Mucosa of descending colon (tissue), 3 donors: ENCODE results near the gene VPS39. TPM values are rescaled to one million over a fixed set of nuclear protein-coding genes. Genes with fewer than 3 reads are reported as not detected.

Source experiments
- ATAC-seq: fragments of 200-7000 bp; cut with Tn5 transposase; one replicate; pipeline ENCODE4 v1.9.1; 2020; ENCODE audit warnings: mild to moderate bottlenecking, moderate library complexity
- DNase-seq, 3 donors: peaks; one replicate each; pipeline ENCODE4 v3.0.0-alpha.2; 2020
- H3K36me3 ChIP-seq: fragments of 200-600 bp; one replicate; pipeline ENCODE4 v1.8.0; 2021; ENCODE audit warnings: low read depth, mild to moderate bottlenecking
- H3K4me1 ChIP-seq: fragments of 200-600 bp; one replicate; pipeline ENCODE4 v1.8.0; 2021; ENCODE audit warnings: low read depth, mild to moderate bottlenecking
- H3K4me3 ChIP-seq: fragments of 200-600 bp; one replicate; pipeline ENCODE4 v1.8.0; 2021; ENCODE audit warnings: mild to moderate bottlenecking
- H3K9me3 ChIP-seq: fragments of 200-600 bp; one replicate; pipeline ENCODE4 v1.8.0; 2021; ENCODE audit warnings: mild to moderate bottlenecking
- intact Hi-C, 2 donors: fragments of 100-400 bp; cut with DNase I in 1 of 2; cut with micrococcal nuclease in 1 of 2; formaldehyde crosslinking; loops; one replicate each; pipeline versions ENCODE4 v1.11.0 to v1.11.1; 2022; cut with DNase I, micrococcal nuclease
- total RNA-seq, 3 donors: library from RNA; stranded (reverse); fragmentation: NEBNext Ultra II Directional in 2 of 3; extraction: Animal tissue kit (Norgen Biotek cat#: 25700) in 2 of 3; gene quantifications; one replicate each; pipeline versions ENCODE4 v1.2.1 to v1.2.4, GENCODE V29; 2021 to 2023
- TF ChIP-seq, protein P1 (sequence below): fragments of 200-600 bp; IDR thresholded peaks from one replicate; pipeline ENCODE4 v1.8.0; 2022; ENCODE audit warnings: antibody characterized with exemption, mild to moderate bottlenecking
- donor health status: DM: no; HTN: no; CAD: no; lungs with moderate emphysema.
- donor health status: DM: no; HTN: no; CAD: no.
- donor health status: DM: no; HTN: yes; CAD: no.

Gene VPS39
- total RNA-seq, 3 donors from 2014 or later, result 49.6 to 74.3 (median 66.7) TPM

DNA sequence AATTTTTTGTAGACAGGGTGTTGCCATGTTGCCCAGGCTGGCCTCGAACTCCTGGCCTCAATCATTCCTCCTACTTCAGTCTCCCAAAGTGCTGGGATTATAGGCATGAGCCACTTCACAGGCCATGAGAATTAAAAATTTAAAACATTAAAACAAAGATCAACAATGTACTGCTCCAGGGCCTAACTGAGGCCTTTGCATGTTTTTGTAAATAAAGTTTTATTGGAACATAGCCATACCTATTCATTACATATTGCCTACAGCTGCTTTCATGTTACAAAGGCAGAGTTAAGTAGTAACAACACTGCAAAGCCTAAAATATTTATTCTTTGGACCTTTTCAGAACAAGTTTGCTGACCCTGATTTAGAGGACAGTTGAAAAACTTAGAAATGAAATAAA, 9.6 kb downstream of the VPS39 start:
- intact Hi-C loops, result no loop called here
- H3K36me3 ChIP-seq, result no peaks in the 10 kb centered on the region
- TF ChIP-seq, protein P1, sequence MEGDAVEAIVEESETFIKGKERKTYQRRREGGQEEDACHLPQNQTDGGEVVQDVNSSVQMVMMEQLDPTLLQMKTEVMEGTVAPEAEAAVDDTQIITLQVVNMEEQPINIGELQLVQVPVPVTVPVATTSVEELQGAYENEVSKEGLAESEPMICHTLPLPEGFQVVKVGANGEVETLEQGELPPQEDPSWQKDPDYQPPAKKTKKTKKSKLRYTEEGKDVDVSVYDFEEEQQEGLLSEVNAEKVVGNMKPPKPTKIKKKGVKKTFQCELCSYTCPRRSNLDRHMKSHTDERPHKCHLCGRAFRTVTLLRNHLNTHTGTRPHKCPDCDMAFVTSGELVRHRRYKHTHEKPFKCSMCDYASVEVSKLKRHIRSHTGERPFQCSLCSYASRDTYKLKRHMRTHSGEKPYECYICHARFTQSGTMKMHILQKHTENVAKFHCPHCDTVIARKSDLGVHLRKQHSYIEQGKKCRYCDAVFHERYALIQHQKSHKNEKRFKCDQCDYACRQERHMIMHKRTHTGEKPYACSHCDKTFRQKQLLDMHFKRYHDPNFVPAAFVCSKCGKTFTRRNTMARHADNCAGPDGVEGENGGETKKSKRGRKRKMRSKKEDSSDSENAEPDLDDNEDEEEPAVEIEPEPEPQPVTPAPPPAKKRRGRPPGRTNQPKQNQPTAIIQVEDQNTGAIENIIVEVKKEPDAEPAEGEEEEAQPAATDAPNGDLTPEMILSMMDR, result no peak
- H3K9me3 ChIP-seq, result no peaks in the 10 kb centered on the region
- ATAC-seq, result no peak
- no peak overlapping the region for H3K4me3 ChIP-seq
- H3K4me1 ChIP-seq, result no peaks in the 10 kb centered on the region
- DNase-seq, result no peak

DNA sequence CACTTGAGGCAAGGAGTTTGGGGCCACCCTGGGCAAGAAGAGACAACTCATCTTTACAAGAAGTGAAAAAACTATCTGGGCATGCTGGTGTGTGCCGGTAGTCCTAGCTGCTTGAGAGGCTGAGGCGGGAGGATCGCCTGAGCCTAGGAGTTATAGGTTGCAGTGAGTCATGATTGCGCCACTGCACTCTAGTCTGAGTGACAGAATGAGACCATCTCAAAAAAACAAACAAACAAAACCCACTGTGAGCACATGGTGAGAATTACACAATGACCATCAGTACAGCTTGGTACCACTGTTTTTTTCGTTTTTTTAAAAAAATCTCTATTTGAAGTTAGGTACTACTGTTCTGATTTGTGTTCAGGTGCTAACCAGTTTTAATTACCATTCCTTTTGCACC, 13.6 kb downstream of the VPS39 start:
- Histone ChIP-seq H3K9me3 (no peaks in the 10 kb centered on the region), H3K36me3 (no peaks in the 10 kb centered on the region), H3K4me1 (no peaks in the 10 kb centered on the region), H3K4me3 (no peak overlapping the region)
- ATAC-seq, result peak; percentile 20
- no peak for DNase-seq
- TF ChIP-seq, protein P1, result no peak
- intact Hi-C loops, result no loop called here

DNA sequence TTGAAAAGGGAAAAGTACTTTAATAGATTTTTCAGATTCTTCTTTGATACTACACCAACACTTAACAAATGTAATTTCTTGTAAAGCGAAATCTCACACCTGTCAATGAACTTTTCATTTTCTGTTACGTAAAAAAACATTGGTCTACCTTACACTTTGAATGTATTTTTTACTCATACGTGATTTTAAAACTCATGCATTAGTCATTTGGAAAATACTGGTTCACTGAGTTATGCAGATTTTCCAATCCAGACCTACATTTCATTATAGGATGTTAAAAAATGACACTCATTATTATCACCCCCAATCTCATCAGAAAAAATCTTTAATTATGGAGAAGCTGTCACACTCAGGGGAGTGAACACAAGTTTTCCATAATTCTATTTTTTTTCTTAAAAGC, 14.7 kb downstream of the VPS39 start:
- intact Hi-C loops, result no loop called here
- DNase-seq (no peak), ATAC-seq (no peak)
- Histone ChIP-seq H3K4me3 (no peak overlapping the region), H3K36me3 (no peaks in the 10 kb centered on the region), H3K4me1 (no peaks in the 10 kb centered on the region), H3K9me3 (no peaks in the 10 kb centered on the region)
- TF ChIP-seq, protein P1, result no peak

DNA sequence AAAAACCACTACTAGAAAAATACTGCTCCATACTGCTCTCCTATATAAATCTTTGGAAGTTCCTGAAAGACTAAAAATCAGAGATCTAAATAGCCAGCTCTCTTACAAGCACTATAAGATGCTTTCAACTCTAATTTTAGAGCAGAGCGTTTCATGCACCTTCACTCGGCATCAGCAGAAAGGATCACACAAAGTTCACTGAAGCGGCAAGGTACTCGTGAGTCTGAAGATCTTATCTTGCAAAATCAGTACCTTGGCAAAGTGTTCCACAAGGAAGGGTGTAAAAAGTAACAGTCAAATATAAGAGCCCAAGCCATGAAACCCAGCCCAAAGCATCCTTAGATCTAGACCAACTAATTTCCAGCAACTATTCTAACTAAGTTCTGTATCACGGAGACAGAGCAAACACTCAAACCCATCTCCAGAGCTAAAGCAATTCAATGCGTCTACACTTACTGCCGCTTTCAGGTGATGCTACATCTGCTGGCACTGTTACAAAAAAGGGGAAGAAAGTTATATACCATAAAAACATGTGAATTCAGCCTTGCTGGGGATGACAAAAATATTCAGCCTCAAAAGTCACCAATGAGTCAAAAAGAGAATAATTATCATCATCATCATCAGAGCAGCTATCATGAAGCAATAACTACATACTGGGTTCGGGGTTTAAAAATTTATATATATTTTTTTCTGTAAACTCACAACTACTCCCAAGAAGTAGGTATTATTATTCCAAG, 16.3 kb downstream of the VPS39 start:
- no peaks in the 10 kb centered on the region for H3K36me3 ChIP-seq

DNA sequence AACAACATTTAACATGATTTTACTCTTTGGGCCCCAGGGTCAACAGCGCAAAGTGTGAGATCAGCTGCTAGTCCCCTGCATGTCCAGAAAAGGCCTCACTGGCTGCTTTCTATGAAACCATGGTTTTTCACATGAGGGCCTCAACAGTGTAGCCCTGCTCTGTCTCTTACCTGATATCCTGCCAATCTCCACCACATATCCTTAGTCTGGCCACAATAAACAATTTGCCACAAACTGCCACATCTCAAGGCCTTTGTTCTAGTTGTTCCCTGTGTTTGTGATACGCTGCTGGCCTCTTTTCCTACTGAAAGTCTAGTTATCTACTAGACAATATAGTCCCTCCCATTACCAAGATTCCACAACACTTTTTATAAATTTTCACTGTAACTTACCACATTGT, 17.7 kb downstream of the VPS39 start:
- Histone ChIP-seq H3K4me3 (no peak overlapping the region), H3K36me3 (no peaks in the 10 kb centered on the region), H3K4me1 (no peaks in the 10 kb centered on the region), H3K9me3 (no peaks in the 10 kb centered on the region)
- intact Hi-C loops, result no loop called here
- TF ChIP-seq, protein P1, result no peak
- DNase-seq (no peak), ATAC-seq (no peak)

More for the DNA sequence above, 16.3 kb downstream of the VPS39 start:
- Histone ChIP-seq H3K9me3 (no peaks in the 10 kb centered on the region), H3K4me3 (no peak overlapping the region), H3K4me1 (no peaks in the 10 kb centered on the region)
- no peak for DNase-seq
- ATAC-seq, result no peak
- TF ChIP-seq, protein P1, result no peak
- intact Hi-C loops, result no loop called here

DNA sequence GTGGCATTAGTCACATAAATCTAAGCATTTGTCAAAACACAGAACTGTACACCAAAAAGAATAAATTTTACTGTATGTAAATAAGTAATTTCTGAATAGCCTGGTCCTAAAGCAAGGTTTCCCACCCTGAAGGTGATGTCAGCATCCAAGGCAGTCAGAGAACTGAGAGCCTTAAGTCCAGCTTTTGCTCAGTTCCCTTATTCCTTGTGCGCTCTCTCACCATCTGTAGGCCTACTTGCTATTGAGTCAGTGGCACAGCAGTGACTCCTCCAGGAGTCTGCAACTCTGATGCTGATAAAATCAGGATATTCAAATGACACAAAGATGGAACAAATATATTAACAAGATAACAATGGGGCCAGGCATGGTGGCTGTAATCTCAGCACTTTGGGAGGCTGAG, 22.3 kb downstream of the VPS39 start:
- no peaks in the 10 kb centered on the region for H3K4me1 ChIP-seq
- no peak overlapping the region for H3K4me3 ChIP-seq
- intact Hi-C loops, result no loop called here
- no peaks in the 10 kb centered on the region for H3K9me3 ChIP-seq
- ATAC-seq, result no peak
- H3K36me3 ChIP-seq, result no peaks in the 10 kb centered on the region
- DNase-seq, result no peak
- TF ChIP-seq, protein P1, result no peak
